DMS153 (cell line): ENCODE measurements around the gene TAF3.
"Not testable (repeated sequence)": the region's sequence is repeated elsewhere in the genome, so short reads cannot be mapped to it uniquely, and the experiment has no call there.

ENCODE experiments used
- DNase-seq: peaks from one replicate; lab custom pipeline; 2025; lab: John Stamatoyannopoulos, UW

Gene TAF3

GRCh38 chr10:7972367-7972766 lies 154.1 kb downstream of the TAF3 start:
- DNase-seq, result no peak

DNA sequence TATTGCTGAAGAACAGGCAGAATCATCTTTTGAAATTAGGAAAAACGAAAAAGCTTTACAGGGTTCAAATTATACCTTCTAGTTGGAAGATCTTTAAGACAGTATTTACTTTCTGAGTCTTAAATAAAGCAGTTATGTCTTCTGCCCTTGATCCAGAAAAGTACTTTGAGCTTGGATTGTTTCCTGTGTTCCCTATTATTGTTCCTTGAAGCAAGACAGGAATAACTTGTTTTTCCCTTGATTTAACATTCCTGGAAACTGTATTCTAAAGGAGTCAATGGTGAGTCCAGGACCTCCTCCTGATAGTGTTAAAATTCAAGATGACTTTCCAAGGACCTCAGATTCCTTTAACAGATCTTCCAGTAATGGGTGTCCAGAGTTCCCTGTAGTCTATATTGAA lies 161.9 kb downstream of the TAF3 start:
- DNase-seq, result no peak

GRCh38 chr10:7982727-7983126 lies 164.4 kb downstream of the TAF3 start:
- no peak for DNase-seq

DNA sequence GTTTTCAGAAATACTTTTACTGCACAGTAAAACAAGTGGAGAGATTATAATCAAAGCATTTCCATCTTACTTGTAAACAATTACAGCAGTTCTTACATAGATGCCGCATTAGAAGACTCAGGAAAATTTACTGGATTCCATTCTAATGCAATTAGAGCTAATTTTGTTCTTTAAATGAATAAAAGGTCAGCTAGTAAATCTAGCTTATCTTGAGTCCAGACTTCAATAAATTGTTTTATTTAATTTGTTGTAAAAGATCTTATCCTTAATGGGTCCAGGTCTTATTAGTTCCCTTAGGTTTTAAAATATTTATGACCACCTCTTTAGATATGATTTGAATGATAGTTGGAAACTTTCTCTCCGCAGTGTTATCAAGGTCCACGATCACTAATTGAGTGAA lies 166.0 kb downstream of the TAF3 start:
- no peak for DNase-seq

GRCh38 chr10:7984896-7985295 lies 166.6 kb downstream of the TAF3 start:
- no peak for DNase-seq

DNA sequence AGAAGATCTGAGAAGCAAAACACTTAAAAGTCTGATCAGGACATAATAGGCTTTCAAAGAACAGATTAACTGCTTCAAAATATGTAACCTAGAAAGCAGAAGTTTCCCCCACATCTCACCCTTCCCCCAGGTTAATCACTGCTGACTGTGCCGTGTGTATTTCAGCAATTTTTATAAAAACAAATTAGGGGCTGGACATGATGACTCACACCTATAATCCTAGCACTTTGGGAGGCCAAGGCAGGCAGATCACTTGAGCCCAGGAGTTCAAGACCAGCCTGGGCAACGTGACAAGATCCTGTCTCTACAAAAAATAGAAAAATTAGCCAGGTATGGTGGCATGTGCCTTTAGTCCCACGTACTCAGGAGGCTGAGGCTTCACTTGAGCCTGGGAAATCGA lies 168.5 kb downstream of the TAF3 start:
- no peak for DNase-seq

GRCh38 chr10:7988989-7989388 lies 170.7 kb downstream of the TAF3 start:
- no peak for DNase-seq

DNA sequence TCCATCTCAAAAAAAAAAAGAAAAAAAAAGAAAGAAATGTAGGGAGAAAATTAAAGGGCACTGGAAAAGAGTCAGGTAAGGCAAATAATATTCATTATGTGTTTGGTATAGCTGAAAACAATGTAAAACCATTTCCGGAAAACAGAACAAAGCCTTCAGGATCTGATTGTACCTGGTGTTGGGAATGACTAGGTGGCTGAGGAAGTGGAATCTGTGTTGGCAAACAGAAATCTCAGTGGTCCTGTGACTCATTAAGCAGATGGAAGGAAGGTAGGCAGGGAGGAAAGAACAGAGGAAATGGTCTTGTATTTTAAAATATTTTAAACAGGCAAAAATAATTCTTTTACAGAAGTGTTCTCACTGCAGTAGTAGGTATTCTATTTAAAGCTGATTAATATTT lies 180.5 kb downstream of the TAF3 start:
- no peak for DNase-seq

- DNase-seq, result no peak
These were observed 186.2 kb downstream of the TAF3 start for GRCh38 chr10:8004469-8005000.

DNA sequence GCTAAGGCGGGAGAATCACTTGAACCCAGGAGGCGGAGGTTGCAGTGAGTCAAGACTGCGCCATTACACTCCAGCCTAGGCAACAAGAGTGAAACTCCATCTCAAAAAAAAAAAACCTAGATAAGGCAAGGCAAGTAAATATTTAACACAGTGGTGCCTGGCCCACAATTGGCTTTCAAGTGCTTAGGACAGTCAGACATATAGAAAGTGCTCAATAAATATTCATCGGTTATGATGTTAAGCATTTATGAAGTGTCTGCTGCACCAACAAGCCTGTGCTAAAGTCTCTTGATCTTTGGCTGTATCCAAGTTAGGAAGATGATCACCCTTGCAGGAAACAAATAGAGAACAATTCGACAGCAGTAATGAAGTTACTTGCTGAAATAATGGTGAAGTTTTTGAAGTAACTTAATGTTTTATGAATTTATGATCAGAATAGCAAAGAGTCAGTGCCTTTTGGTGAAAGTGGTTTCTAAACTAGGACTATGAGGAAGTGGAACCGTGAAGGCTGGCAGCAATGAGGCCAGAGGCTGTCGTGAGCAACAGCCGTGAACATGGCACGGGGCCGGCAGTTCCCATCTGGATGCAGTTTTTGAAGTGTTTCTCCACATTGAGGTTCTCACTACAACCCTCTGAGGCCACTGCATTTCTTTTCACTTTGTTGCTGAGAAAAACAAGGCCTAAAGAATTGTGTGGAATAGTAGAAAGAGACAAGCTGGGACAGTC lies 188.1 kb downstream of the TAF3 start:
- DNase-seq, result no peak

GRCh38 chr10:8009031-8009430 lies 190.7 kb downstream of the TAF3 start:
- no peak for DNase-seq

- no peak for DNase-seq
These were observed 194.7 kb downstream of the TAF3 start for GRCh38 chr10:8013006-8013405.

DNA sequence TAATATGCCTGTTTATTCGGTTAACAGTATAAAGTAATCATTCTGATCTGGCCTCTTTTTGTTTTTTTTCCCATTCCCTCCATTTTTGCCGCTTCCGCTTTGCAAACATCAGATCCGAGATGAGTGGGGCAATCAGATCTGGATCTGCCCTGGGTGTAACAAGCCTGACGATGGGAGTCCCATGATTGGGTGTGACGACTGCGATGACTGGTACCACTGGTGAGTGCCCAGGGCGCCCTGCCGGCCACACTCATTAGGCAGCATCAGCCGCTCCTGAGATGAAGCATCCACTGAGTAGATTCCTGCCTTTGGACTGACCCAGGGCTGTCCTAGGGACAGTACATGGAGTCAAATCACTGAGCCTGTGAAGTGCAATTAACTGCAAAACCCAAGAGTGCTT lies 195.3 kb downstream of the TAF3 start:
- DNase-seq, result no peak

DNA sequence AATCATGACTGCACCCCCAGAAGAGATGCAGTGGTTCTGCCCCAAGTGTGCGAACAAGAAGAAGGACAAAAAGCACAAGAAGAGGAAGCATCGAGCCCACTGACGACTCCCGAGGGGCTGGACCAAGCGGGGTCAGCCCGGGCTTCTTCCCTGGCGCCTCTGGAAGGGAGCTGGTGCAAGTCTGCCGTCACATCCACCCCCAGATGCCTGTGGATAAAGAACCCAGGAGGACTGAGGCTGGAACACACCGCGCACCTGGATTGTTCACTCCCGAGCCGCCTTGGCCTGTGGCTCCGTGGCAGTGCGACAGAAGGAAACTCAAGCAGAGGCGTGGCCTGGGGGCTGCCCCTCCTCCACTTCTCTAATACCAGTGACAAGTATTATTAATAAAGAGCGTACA lies 196.3 kb downstream of the TAF3 start:
- DNase-seq, result no peak

DNA sequence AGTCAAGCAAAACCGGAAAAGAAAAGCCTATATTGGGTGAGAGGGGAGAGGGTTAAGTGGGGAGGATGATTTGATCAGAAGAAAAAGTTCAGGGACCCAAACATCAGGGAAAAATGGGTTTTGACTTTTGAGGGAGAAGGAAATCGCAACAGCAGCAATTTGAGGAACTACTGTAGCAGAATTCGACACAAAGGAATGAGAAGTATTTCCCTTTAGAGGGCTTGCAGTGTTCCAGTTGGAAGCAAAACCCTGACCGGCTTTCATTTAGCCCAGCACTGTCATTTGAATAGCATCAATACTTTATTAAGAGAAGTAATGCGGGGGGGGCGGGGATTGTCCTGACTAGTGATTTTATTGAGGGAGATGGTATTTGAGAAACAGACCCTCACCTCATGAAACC lies 199.0 kb downstream of the TAF3 start:
- no peak for DNase-seq

DNA sequence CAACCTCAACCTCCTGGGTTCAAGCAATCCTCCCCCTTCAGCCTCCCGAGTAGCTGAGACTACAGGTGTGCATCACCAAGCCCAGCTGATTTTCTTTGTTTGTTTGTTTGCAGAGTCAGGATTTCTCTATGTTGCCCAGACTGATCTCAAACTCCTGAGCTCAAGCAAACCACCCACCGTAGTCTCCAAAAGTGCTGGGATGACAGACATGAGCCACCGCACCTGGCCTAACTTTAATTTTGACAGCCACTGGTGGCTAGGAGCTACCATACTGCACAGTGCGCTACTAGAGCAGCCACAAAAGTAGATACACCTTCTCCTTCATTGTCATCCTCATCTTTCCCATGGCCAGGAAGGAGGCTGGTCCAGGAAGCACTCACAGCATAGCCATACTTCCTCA lies 205.0 kb downstream of the TAF3 start:
- no peak for DNase-seq

DNA sequence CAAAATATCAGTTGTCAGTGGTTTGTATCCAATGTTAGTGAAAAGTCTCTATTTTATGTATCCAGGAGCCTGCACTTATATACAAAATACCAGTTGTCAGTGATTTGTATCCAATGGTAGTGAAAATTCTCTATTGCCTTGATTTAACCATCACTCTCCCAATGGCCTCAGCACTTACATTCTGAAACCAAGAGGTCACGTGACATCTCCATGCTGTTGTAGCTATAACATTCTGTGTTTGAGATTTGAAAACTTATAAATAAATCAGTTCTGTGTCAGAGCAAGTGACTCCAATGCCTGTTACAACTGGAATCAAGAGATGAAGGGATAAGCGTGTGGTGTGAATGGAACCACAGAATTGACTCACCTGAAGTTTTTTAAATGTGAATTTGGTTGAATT lies 205.5 kb downstream of the TAF3 start:
- DNase-seq, result no peak

DNA sequence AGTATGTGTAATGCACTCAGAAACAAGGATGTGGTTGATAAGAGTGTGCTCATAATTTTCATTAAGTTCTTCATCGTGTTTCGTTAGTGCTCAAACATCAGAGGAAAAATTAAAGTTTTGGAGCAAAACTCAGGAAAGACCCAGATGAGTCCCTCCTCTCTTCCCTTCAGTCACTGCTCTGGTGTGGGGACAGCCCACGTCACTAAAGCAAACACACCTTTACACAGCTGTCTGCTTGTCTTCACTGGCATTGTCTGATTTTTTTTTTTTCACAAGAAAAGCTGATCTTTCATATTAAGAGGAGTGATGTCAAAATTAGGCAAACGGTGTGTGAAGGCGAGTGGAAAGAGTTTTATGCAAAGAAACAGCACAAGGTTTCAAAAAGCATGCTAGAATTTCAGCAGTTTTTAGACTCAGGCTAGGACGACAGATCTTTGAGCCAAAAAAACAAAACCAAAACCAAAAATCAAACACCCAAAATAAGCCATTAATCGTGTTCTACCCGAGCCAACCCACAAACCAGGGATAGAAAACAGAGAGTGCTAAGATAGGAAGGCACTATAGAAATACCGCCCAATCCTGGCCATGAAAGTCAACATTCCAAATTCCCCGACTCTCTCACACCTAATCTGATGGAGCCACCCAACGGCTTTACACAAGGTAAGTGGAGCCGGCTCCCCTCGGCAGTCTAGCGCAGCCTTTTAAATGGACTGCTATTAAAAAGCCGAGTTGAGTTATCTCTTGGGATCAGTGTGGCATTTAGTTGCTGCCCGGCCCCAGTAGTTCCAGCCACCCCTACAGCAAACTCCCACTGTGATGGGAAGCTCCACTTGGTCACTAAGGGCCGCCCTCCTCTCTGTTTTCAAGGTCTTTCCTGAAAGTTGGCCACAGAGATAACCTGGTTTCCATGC lies 208.3 kb downstream of the TAF3 start:
- no peak for DNase-seq

DNA sequence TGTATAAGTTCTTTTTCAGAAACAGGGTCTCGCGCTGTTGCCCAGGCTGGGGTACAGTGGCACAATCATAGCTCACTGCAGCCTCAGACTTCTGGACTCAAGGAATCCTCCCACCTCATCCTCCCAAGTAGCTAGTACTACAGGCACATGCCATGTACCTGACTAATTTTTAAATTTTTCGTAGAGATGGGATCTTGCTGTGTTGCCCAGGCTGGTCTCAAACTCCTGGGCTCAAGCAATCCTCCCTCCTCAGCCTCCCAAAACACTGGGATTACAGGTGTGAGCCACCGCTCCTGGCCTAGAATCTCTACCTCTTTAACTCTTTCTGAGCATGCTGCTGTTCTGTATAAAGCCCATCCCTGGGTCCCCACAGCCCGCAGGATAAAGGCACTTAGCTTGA lies 212.9 kb downstream of the TAF3 start:
- DNase-seq, result not testable (repeated sequence)

DNA sequence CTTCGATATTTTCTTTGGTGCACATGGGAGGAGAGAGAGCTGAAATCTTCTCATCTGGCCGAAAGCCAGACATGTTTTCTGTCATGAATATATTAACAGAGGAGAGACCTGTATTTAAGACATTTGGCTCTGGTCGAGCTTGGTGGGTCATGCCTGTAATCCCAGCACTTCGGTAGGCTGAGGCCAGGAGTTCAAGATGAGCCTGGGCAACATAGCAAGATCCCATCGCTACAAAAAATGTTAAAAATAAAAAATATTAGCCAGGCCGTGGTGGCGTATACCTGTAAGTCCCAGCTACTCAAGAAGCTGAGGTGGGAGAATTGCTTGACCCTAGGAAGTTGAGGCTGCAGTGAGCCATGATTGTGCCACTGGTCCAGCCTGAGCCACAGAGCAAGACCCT lies 214.3 kb downstream of the TAF3 start:
- no peak for DNase-seq

- DNase-seq, result no peak
These were observed 215.6 kb downstream of the TAF3 start for GRCh38 chr10:8033812-8034465.

- DNase-seq, result no peak
These were observed 216.2 kb downstream of the TAF3 start for GRCh38 chr10:8034466-8035005.
